GM19452 (cell line): ENCODE data around the gene MRGPRE.

ENCODE experiments used
- ATAC-seq: cut with Tn5 transposase; IDR thresholded peaks from one replicate; pipeline ENCODE4 v1.9.1; 2021; ENCODE audit not compliant: unreplicated experiment

The MRGPRE gene

DNA sequence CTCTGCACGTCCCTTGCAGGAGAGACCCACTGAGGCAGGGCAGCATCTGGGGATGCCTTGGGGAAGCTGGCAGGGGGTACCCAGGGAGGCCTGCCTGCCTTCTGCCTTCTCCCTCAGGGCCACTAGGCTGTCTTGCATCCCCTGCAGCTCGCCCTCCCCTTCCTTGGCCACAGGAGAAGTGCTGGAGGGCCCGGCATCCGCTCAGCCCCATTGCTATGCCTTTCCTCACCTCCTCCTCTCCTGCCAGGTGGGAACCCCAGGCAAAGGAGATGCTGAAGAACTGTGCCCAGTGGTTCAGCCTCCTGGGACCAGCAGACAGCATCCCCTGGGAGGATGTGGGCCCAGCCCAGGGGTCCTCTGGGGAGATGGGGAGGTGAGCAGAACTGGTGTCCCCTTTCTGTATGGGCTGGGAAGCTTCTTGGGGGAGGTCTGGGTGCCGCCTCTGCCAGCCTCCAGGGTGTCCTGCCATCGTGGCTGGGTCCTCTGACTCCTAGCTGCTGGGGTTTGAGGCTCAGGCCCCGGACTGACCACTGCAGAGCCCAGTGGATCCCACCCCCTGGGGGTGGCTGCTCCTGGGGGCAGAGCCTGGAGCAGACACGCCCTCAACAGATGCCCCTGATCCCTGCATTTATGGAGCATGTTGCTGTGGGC is 34.2 kb downstream of the MRGPRE start:
- ATAC-seq = no peak

DNA sequence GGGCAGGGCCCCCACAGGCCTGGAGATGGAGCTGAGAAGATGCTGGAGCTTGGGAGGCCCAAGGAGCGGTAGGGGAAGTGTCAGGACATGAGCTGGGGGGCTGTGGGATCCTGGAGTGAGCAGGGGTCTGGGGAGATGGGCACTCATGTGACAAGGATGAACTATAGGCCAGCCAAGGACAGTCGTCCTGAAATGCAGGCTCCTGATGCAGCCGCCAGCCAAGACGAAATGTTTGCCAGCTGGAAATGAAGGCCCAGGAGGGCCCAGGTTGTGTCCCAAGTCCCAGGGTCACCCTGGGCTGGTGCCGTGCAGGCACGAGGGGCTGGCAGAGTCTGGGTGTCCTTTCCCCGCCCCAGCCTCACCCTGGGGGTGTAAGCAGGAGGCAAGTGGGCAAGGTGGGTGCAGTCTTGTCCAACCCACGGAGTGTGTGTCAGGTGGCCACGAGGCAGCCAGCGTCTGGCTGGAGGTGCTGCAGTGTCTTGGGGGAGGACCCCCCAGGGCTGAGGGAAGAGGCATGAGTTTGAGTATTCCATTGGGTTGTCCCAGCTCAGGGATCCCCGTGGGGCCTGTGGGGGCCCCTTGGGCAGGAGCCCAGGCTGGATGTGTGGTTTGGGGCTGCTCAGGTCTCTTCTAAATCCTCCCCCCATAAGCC is 35.0 kb downstream of the MRGPRE start:
- no peak for ATAC-seq

DNA sequence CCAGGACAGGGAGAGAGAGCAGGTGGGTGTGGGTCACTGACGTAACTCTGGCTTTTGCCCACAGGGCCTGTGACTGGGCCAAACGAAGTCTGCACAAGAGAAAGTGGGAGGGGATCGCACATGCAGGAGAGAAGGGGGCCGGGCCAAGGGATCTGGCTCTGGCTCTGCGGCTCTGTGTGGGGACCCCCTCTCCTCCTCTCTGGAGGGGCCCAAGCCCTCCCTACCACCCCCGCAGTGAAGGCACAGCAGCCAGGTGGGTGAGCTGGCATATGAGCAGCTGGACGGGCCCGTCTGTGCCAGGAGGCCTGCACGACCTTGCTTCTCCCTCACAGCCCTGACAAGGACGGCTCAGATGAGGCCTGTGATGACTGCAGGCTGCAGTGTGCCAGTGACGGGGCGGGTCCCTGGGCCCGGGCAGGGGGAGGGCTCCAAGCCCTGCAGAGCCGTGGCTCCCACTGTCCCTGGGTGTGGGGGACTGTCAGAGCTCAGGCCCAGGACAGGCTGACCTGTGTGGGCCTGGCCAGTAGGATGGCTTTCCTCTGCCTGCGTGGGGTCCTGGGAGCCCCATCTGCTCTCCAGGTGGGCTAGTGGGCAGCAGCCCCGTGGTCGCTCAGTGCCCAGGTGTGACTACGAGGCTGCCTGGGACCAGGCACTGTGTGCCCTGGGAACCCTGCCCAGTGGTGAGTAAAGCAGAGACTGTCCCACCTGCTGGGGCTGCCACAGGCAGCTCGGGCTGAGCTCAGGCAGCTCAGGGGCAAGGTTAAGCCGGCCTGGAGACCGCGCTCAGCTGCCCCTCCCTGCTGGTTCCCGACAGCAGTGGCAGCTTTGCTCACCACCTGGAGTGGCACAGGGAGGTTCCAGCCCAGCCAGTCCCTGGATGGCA is 35.8 kb downstream of the MRGPRE start:
- ATAC-seq = no peak

DNA sequence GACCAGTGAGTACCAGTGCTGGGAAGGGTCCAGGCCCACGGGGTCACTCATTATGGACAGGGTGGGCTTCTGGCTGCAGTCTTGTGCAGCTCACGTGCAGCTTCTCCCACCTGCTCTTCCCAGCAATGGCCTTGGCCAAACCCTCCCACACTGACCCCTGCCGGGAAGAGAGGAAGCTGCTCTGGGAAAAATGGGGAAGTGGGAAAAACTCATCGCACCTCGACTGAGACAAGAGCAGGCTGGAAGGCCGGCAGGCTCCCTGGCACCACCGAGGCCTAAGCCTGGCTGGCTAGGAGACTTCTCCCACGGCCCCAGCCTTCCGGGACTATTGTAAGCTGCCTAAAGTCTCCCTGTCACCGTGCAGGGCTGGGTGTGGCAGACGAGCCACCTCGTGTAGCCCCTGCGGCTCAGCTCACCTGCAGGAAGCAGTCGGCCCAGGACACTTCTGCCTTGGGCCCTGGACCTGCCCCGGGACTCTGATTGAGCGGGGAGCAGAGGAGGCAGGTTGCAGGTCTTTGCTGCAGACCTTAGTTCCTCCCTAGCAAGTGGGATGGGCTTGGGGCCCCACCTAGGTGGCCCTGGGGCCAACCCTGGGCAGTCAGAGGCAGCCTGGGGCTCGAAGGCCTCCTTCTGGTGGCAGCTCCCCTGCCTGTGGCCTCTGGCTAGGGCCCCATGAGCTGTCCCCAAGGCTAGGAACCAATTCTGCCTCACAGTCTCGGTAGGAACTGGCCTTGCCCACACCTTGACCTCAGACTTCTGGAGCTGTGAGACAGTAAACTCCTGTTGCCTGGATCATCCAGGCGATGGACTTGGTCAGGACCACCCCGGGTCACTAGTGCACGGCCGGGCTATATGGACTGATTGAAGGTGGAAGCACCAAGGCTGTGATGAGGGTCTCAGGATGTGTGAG is 36.7 kb downstream of the MRGPRE start:
- ATAC-seq = no peak

DNA sequence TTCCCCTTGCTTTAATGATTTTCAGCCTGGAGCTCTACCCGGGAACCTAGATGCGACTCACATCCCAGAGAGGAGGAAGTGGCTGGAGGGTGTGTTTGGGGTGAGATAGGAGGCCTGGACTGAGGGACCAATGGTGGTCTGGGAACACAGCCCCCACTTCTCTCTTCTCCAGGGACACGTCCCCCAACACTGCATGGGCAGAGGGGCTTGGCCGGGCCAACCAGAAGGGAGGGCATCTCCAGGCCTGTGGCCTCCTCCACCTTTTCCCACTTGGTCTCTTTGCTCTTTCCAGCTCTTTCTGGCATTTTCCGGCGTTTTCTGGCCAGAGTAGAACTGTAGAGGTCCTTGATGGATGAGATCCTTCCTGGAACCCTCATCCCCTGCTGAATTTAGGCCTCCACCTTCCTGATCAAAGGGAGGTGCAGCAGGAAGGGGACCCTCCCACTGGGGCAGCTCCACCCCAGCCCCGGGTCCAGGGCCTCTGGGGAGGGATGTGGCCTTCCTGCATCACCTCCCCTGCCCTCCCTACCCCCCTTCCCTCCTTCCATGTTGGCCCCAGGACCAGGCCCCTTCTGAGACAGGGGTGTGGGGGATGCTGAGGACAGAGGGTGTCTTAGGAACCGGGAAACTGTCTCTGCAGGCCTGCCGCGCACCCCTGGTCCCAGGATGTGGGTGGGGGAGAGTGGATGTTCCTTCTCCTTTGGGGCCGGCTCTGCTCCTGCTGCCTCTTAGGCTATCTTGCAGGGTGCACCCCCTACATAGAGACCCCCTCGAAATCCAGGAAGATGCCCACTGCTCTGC is 38.0 kb downstream of the MRGPRE start:
- ATAC-seq = no peak

DNA sequence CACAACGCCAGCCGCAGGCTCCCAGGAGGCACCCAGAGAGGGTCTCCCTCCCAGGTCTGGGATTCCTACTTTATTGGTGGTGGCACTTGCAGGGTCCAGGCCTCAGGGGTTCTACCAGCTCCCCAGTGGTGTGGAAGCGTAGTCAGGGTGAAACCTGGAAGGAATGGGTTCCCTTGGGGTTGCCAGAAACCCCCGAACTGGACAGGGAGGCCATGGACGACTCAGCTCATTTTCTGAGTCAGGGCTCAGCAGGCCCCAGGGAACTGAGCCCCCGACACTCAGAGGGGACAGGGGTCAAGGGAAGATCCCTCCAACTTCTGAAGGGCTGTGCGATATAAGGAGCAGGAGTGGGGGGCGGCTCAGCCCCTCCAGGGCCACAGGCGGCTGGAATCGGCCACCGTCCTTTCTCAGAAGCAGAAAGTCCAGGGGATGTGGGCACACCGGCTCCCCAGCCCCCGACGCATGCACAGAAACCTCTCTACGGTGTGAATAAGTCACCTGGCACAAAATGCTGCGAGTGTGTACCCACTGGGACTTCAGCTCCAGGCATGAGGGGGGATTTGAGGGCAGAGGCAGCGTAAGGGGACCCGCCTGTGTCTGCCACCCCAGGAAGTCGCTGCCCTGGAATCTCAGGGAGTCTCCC is 38.7 kb downstream of the MRGPRE start:
- no peak for ATAC-seq

DNA sequence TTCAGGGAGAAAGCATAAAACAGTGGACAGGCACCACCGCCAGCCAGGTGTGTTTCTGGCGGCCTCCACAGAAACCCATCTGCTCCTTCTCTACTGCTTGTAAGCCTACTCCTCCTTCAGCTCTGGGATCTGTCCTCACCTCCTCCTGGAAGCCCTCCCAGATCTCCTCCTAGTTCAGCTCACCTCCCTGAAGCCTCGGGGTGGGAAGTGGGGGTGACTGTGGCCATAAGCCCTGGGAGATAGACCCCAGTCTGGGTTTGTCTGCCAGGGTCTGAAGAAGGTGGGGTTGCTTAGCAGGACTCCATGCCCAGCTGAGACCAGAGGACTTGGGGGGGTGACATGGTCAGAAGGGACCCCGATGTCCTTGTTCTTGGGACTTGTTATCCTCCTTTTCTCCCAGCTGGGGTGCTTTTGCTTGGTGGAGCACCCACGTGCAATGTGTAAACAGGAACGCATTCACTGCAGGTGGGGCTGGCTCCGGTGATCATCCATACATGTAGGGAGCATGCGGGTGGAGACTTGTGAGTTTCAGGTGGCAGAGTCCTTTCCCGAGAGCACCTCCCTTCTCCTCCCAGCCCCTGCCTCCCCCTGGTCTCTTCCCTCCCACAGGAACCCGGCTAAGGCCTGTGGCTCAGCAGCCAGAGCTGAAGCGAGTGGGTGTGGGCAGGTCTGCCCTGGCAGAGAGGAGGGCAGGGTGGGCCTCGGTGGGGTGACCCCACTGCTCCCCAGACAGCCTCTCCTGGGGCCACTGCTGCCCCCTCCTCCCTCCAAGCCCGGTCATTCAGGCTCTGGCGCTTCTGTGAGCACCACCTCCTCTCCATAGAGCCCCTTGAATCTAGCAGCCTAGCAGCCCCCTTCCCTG is 39.5 kb downstream of the MRGPRE start:
- ATAC-seq = no peak

DNA sequence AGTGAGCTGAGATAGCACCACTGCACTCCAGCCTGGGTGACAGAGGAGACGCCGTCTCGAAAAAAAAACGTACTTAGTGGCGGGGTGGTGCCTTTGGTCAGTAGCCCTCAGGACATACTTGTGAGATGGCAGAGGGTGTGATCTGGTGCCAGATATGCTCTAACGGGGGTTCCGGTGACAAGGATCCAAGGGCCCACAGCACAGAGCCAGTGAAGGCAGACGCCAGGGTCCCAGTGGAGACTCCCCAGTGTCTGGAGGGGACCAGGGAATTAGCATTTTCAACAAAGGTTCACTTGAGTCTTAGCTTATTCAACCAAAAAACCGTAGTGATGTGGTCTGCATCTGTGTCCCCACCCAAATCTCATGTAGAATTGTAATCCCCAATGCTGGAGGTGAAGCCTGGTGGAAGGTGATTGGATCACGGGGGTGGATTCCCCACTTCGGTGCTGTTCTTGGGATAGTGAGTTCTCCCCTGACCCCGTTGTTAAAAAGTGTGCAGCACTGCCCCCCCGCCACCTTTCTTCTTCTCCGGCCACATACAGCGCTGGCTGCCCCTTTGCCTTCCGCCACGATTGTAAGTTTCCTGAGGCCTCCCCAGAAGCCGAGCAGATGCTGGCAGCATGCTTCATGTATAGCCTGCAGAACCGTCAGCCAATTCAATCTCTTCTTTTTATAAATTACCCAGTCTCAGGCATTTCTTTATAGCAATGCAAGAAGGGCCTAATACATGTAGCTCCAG is 40.5 kb downstream of the MRGPRE start:
- no peak for ATAC-seq

DNA sequence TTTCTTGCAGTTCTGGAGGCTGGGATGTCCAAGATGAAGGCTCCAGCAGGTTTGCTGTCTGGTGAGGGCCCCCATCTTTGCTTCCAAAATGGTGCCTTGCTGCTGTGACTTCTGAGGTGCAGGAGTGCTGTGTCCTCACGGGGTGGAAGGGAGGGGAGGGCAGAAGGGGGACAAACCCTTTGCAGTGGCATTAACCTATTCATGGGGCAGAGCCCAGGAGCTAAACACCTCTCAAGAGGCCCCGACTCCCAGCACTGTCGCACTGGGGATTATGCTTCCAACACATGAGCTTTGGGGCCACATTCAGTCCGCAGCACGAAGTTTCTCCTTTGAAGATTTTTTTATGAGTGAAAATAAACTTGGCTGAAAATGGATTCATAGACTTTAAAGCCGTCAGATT is 41.6 kb downstream of the MRGPRE start:
- ATAC-seq = no peak

DNA sequence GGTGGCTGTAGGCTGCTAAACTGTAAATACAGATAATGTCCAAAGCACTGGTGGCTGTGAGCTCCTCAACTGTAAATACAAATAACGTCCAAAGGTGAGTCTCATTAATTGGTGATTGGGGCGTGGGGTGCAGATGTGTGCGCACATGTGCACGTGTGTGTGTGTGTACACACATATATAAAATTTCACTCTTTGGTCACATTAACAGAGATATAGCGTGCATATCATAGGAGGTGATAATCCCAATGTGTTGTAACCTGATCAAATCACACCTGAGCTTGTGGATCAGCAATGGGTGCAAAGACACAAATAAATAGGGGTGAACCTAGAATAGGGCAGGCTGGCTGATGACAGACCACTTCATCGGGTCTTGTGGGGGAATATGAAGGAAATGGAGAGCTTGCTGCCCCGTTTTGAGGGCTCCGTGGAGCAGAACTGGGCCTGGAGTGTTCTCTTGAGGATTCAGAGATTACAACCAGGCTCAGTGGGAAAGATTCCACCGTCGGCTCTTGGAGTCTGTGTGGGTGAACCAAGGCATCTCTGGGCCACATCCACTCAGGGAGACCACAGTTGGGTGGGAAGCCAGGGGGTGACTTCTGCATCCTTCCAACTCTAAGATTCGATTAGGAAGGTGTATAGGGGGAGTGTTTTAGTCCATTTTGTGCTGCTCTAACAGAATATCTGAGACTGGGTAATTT is 42.2 kb downstream of the MRGPRE start:
- ATAC-seq = no peak

DNA sequence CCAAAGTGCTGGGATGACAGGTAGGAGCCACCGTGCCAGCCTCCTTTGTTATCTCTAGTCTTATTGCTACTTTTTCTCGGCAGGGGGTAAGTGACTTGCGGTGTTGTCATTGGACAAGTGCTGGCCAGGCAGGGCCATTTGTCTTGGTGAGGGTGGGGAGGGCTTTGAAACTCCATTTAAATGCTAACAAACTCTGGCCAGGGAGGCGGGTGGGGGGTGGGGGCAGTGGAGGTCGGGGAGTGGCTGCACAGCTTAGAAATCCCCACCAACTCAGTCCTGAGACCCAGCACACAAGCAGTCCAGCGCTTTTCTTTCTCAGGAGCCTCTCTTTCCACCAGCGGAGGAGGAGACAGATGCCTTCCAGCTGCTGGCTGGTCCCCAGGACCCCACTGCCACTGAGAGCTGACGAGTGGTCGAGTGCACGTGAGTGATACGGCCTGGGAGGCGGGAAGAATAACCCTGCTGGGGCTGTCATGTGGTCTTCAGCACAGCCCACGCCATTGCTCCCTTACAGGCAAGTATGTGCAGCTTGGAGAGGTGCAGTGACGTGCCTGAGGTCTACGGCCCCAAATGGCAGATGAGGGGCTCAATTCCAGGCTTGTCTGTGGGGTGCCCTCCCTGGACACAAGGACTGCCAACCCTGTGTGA is 42.9 kb downstream of the MRGPRE start:
- no peak for ATAC-seq

DNA sequence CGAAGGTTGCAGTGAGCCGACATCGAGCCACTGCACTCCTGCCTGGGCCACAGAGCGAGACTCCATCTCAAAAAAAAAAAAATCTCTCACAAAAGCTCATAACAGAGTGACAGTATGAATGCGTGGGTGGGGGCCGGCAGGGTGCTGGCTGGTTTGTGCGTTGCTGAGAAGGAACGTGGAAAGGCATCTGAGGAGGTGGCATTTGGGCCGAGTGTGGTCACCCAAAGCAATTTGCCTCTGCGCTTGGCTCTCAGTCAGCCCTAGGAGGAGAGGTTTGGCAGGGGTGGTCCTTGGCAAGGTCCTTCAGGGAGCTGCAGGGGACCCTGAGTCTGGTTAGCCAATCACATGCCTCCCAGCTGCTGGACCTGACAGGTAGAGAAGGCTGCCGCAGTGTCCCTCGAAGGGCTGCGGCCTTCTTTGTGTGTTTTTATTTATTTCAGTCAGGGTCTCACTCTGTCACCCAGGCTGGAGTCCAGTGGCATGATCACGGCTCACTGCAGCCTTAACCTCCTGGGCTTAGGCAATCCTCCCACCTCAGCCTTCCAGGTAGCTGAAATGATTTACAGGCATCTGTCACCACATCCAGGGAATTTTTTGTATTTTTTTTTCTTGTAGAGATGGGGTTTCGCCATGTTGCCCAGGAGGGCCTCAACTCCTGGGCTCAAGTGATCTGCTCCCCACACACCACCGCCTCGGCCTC is 43.6 kb downstream of the MRGPRE start:
- no peak for ATAC-seq

DNA sequence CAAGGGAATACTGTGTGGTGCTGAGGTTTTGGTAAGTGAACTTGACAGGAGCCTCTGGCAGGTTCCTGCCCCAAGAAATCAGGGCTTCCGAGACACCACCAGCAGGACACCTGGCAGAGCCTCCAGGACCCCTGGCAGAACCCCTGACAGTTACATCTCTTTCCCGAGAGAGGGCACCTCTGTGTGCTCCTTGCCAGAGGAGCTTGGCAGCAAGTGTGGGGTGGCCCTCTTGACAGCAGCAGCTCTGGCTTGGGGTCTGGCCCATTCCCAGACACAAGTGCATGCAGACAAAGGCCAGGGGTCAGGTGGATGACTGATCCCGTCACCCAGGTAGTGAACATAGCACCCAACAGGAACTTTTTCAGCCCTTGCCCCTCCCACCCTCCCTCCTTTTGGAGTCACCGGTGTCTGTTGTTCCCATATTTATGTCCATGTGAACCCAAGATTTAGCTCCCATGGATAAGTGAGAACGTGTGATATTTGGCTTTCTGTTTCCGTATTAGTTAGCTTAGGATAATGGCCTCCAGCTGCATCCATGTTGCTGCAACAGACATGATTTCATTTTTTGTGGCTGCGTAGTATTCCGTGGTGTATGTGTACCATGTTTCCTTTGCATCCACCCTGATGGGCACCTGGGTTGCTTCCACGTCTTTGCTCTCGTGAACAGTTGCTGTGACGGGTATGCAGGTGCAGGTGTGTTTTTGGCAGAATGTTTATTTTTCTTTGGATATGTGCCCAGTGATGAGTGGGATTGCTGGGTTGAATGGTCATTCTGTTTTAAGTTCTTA is 45.9 kb downstream of the MRGPRE start:
- ATAC-seq = no peak

DNA sequence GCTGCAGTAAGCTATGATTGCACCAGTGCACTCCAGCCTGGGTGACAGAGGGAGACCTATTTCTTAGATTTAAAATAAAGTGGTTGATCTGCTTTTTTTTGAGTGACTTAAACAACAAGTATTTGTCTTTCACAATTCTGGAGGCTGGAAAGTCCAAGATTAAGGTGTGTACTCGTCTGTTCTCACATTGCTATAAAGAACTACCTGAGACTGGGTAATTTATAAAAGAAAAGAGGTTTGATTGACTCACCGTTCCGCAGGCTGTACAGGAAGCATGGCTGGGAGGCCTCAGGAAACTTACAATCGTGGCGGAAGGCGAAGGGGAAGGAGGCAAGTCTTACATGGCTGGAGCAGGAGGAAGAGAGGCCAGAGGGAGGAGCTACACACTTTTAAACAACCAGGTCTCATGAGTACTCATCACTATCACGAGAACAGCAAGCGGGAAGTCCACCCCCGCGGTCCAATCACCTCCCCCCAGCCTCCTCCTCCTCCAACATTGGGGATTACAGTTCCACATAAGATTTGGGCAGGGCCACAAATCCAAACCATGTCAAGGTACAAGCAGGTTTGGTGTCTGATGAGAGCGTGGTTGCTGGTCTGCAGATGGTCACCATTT is 47.4 kb downstream of the MRGPRE start:
- ATAC-seq = no peak

DNA sequence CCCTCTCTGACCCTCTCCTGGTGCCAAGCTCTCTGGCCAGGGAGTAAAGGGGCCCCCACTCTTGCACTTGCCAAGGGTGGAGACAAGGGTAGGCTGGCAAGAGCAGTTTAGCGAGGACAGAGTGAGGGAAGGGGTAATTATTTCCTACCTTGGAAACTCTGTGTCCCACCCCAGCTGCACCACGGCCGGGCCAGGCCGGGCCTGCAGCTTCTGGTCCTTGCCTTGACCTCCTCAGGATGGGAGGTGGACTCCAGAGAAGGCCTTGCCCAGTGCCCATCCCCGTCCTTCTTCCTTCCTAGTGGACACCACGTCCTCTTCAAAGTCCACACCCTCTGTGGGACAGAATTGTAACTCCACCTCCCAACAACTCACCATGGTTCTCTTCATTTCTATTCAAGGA is 48.7 kb downstream of the MRGPRE start:
- ATAC-seq = no peak
